C4-2B (cell line): ENCODE data around the gene SLC24A3.

ENCODE experiments used
- H3K27ac ChIP-seq: fragments of 450-650 bp; 2 replicates; pipeline ENCODE4 v1.5.1; 2017
- ZFX ChIP-seq: fragments of 450-650 bp; IDR thresholded peaks from 2 replicates; pipeline ENCODE4 v1.6.1; 2017
- TF ChIP-seq, protein P1 (sequence below): fragments of 450-650 bp; conservative IDR thresholded peaks from 2 replicates; pipeline ENCODE4 v1.5.1; 2017; ENCODE audit warnings: mild to moderate bottlenecking

Gene SLC24A3

DNA sequence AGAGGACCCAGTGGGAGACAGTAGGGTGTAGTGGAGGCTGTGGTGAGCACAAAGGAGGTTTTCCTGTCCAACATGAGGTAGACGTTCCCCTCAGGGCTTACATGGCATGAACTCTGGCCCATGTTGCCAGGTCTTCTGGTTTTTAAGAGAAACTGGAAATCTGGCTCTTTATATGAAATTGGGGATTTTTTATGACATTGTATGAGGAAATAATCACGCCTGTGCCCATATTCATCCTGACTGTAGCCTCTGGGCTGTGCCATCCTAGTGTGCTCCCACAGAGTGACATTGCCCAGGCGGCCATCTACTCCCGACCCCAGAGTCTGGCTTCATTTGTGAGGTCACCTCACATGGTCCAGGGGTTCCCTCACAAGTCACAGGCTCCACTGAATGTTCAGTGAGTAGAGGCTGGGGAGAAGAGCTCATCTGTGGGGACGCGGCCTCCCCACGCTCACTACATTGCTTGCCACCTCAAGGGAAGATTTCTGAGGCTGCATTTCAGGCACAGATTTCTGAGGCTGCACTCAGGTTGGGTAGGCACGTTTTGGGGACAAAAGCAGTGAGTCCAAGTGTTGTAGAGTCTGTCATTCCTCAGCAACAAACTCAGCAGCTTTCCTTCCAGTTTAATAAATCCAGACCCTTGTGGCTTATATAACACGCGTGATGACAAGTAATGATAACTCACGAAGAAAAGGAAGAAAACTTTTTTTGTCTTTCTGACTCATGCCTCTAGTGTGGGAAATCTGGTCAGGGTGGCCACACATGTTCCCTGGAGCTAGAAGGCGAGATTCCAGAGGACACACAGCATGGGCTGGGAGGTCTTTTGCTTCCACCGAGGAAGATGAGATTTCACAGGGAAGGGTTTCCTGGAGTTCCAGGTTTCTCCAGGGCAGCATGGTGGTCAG lies 41.7 kb downstream of the SLC24A3 start:
- H3K27ac ChIP-seq = no peak overlapping the region
- TF ChIP-seq, protein P1, sequence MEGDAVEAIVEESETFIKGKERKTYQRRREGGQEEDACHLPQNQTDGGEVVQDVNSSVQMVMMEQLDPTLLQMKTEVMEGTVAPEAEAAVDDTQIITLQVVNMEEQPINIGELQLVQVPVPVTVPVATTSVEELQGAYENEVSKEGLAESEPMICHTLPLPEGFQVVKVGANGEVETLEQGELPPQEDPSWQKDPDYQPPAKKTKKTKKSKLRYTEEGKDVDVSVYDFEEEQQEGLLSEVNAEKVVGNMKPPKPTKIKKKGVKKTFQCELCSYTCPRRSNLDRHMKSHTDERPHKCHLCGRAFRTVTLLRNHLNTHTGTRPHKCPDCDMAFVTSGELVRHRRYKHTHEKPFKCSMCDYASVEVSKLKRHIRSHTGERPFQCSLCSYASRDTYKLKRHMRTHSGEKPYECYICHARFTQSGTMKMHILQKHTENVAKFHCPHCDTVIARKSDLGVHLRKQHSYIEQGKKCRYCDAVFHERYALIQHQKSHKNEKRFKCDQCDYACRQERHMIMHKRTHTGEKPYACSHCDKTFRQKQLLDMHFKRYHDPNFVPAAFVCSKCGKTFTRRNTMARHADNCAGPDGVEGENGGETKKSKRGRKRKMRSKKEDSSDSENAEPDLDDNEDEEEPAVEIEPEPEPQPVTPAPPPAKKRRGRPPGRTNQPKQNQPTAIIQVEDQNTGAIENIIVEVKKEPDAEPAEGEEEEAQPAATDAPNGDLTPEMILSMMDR = no peak
- TF ChIP-seq ZFX = no peak

DNA sequence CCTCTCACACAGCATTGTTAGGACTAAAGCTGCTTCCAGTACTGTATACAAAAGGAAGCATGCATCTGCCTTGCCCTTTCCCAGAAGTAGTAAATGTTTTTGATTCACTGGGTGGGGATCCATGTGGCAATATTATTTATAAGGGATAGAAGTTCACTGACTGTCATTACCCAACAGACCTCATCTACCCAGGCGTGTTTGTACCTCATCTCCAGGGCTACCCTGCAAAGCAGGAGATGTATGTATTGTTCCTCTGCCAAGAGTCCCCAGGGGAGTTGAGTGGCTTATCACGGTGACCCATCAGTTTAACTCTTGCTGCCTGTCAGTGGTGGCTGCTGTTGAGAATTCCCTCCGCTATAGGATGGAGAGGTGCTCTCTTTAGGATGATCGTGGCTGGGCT lies 42.5 kb downstream of the SLC24A3 start:
- TF ChIP-seq ZFX = no peak
- TF ChIP-seq, protein P1 = no peak
- H3K27ac ChIP-seq = no peak overlapping the region

DNA sequence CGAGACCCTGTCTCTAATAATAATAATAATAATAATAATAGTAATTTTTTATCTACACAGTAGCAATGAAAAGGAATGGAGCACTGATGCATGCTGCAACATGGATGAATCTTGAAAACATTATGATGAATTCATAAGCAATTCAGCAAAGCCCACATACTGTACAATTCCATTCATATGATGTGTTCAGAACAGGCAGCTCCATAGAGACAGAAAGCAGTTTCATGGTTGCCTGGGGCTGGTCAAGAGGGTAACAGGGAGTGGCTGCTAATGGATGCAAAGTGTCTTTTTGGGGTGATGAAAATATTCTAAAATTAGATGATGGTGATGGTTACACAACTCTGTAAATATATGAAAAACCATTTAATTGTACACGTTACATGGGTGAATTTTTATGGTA lies 43.6 kb downstream of the SLC24A3 start:
- no peak for TF ChIP-seq ZFX
- TF ChIP-seq, protein P1 = no peak
- no peak overlapping the region for H3K27ac ChIP-seq

DNA sequence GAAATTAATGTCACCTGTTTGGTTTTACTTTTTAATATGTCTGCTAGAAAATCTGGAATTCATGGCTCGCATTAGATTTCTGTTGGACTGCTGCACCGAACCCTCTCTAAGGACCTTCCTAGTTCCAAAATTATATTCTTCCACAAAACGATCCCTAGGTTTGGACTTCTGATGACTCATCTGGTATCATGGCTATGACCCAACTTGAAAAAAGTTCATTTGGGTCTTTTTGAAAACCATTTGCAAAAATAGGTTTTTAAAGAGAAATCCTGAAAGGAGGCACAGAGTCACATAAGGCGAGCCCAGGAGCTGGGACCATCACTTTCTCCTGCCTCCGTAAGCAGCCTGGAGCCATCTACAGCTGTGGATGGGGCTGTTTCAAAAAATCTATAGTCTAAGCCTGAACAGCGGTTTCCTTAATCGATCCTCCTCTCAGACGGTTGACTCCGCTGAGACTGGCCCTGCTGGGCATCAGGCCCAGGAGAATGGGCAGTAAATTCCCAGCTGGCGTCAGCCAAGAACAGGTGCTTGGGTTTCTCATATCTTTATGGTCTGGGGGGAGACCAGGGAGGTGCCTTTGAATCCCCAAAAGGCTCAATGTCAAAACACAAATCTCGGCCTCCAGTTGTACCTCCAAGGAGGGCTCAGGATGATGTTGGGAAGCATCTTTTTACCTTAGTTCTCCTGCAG lies 44.6 kb downstream of the SLC24A3 start:
- H3K27ac ChIP-seq = no peak overlapping the region
- TF ChIP-seq, protein P1 = no peak
- no peak for TF ChIP-seq ZFX

DNA sequence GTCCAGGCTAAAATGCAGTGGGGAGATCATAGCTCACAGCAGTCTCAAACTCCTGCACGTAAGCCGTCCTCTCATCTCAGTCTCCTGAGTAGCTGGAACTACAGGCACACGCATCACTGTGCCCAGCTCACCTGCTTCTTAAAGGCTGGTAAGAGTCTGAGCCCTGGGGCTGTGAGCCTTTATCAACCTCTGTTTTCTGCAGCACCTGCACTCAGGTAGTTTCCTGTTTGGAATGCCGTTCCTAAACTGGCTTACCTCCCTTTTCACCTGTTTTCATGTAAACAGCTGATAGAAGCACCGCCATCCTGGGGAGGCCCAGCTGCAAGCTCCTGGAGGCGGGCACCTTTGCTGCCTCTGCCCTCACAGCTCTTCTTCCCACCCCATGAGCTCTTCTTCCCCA lies 45.4 kb downstream of the SLC24A3 start:
- TF ChIP-seq, protein P1 = no peak
- no peak for TF ChIP-seq ZFX
- H3K27ac ChIP-seq = no peak overlapping the region

DNA sequence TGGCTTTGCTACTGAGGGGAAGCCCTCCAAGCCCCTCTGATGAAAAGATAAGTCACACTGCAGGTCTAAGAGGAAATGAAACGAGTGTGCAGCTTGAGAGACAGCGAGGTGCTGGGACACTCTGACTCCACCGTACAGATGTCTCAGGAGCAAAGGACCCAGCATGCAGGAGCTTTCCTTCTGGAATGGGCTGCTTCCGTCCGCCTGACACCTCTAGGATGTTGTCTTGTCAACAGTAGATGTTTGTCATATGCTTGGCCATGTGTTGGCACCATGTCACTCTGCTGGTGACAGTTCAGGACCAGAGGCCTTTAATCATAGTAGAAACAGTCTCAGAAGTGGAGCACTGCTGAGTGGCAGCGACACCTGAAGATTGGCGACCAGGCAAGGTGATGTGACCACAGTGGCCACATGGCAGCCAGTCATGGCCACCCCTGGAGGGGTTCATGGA lies 46.7 kb downstream of the SLC24A3 start:
- H3K27ac ChIP-seq = no peak overlapping the region
- TF ChIP-seq, protein P1 = no peak
- TF ChIP-seq ZFX = no peak

DNA sequence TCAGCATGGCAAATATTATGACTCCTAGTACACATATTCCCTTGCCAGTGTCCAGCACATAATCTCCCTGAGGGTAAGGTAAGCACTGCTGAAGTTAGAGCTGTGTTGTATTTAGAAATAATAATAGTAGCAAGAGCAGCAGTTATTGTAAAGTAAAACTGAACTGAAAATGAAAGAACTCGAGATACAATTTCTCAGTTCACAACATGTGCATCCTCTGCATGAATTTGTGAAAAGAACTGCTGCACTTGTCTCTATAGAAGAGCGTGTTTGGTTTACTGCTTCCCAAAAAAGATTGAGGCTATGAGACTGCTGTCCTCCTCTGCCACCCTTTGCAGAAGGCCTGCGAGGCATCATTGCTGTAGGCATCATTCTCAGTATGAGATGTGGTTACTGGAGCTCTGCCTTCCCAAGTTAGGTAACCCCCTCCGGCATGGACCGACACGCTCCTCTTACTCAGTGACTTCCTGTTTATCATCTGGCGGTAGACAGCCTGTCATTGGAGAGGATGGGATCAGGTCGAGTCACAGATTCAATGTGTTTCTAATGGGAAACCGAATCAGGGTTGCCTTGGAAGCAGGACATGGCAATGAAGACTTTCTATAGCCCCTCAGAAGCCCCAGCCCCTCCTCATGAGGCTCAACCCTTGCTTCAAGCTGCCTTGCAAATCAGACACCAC lies 48.1 kb downstream of the SLC24A3 start:
- no peak overlapping the region for H3K27ac ChIP-seq
- no peak for TF ChIP-seq ZFX
- TF ChIP-seq, protein P1 = no peak
